GM12892 (cell line): Measurements from ENCODE around the gene IQGAP2.

ENCODE experiments used
- POLR2A ChIP-seq: IDR thresholded peaks from 2 replicates; pipeline ENCODE4 v1.6.1; 2011; ENCODE audit warnings: low read depth, low read length, control low read depth
- TAF1 ChIP-seq: IDR thresholded peaks from 2 replicates; pipeline ENCODE4 v1.6.1; 2011; ENCODE audit warnings: low read depth, mild to moderate bottlenecking, control low read depth, low read length, borderline replicate concordance

- TF ChIP-seq POLR2A (no peak), TAF1 (no peak)
Observed at GRCh38 chr5:76607353-76607871, 204.3 kb downstream of the IQGAP2 start.
